ENCODE data around the gene CHPF2. TPM values are rescaled to one million over a fixed set of nuclear protein-coding genes. Genes with fewer than 3 reads are reported as not detected.

CHPF2 gene
- total RNA-seq, 4 donors from 2014 or later, result 33.9 to 82.4 (median 58.7) TPM

GRCh38 chr7:151260883-151261282 lies 28.6 kb downstream of the CHPF2 start:
- DNase-seq, result no peak
- whole genome bisulfite sequencing, 2 donors, result 74 to 84% methylated on average over 7 to 8 of the region's 8 CpGs

GRCh38 chr7:151261529-151261928 lies 29.2 kb downstream of the CHPF2 start:
- 29 to 51% methylated on average over 6 to 9 of the region's 10 CpGs for WGBS, 2 donors
- H3K4me1 ChIP-seq, result no peaks in the 10 kb centered on the region
- H3K4me3 ChIP-seq (replicated peaks in 1 of 3), result no peak overlapping the region
- no peak for DNase-seq
- H3K9me3 ChIP-seq, result no peaks in the 10 kb centered on the region
- no peak for TF ChIP-seq CTCF (IDR thresholded peaks at IDR 0.05)
- TF ChIP-seq POLR2A (IDR thresholded peaks at IDR 0.05), result no peak
- no peak overlapping the region for H3K27ac ChIP-seq
- intact Hi-C loops (cut with DNase I), result no loop called here
- H3K27me3 ChIP-seq, result no peaks in the 10 kb centered on the region
- no peaks in the 10 kb centered on the region for H3K36me3 ChIP-seq

More at GRCh38 chr7:151260883-151261282, 28.6 kb downstream of the CHPF2 start:
- Histone ChIP-seq H3K9me3 (no peaks in the 10 kb centered on the region), H3K36me3 (no peaks in the 10 kb centered on the region), H3K4me1 (no peaks in the 10 kb centered on the region), H3K27me3 (no peaks in the 10 kb centered on the region), H3K27ac (no peak overlapping the region), H3K4me3 (replicated peaks in 1 of 3) (no peak overlapping the region)
- TF ChIP-seq CTCF (IDR thresholded peaks at IDR 0.05), result no peak
- no peak for TF ChIP-seq POLR2A (IDR thresholded peaks at IDR 0.05)
- intact Hi-C loops (cut with DNase I), result no loop called here

- Histone ChIP-seq H3K9me3 (no peaks in the 10 kb centered on the region), H3K27me3 (no peaks in the 10 kb centered on the region), H3K4me1 (no peaks in the 10 kb centered on the region), H3K36me3 (no peaks in the 10 kb centered on the region), H3K4me3 (replicated peaks in 1 of 3) (no peak overlapping the region), H3K27ac (no peak overlapping the region)
- DNase-seq, result no peak
- intact Hi-C loops (cut with DNase I), result no loop called here
- 84% methylated on average over 5 of the region's 5 CpGs; no CpG with 5 or more reads in 1 of the 2 donors for WGBS, 2 donors
- TF ChIP-seq CTCF (IDR thresholded peaks at IDR 0.05), result no peak
- TF ChIP-seq POLR2A (IDR thresholded peaks at IDR 0.05), result no peak
Measured at GRCh38 chr7:151264615-151265014, 32.3 kb downstream of the CHPF2 start.

GRCh38 chr7:151265351-151265931 lies 33.2 kb downstream of the CHPF2 start:
- Histone ChIP-seq H3K9me3 (no peaks in the 10 kb centered on the region), H3K27ac (no peak overlapping the region), H3K4me1 (no peaks in the 10 kb centered on the region), H3K4me3 (replicated peaks in 1 of 3) (no peak overlapping the region), H3K36me3 (no peaks in the 10 kb centered on the region), H3K27me3 (no peaks in the 10 kb centered on the region)
- TF ChIP-seq CTCF (IDR thresholded peaks at IDR 0.05) (no peak), POLR2A (IDR thresholded peaks at IDR 0.05) (no peak)
- WGBS, 2 donors, result 82 to 97% methylated on average over 8 to 9 of the region's 9 CpGs
- intact Hi-C loops (cut with DNase I), result no loop called here
- no peak for DNase-seq

- no peak for DNase-seq
- peaks cover 6 to 11% of the 10 kb centered on the region in 2 donors for H3K4me1 ChIP-seq
- H3K36me3 ChIP-seq, result no peaks in the 10 kb centered on the region
- 92 to 94% methylated on average over 9 to 10 of the region's 10 CpGs for WGBS, 2 donors
- H3K4me3 ChIP-seq (replicated peaks in 1 of 3), result no peak overlapping the region
- no peak for TF ChIP-seq POLR2A (IDR thresholded peaks at IDR 0.05)
- TF ChIP-seq CTCF (IDR thresholded peaks at IDR 0.05), result no peak
- no peaks in the 10 kb centered on the region for H3K27me3 ChIP-seq
- no peak overlapping the region for H3K27ac ChIP-seq
- no peaks in the 10 kb centered on the region for H3K9me3 ChIP-seq
- intact Hi-C loops (cut with DNase I), result no loop called here
Measured at GRCh38 chr7:151269511-151269910, 37.2 kb downstream of the CHPF2 start.

Measured in thyroid gland (tissue), 4 donors.